ENCODE data around the gene RGSL1. TPM values are rescaled to one million over a fixed set of nuclear protein-coding genes. Genes with fewer than 3 reads are reported as not detected.

Gene RGSL1
- total and polyA plus RNA-seq, 9 of the 15 experiments (the other 6 are each of a cell fraction or from before 2014, with no cell fraction given) = 0.03 TPM; not detected in 8

GRCh38 chr1:182604175-182605164 lies 154.5 kb downstream of the RGSL1 start, which contains the start of gene RGS16 (continued):
- TF ChIP-seq BCLAF1 (IDR thresholded peaks at IDR 0.05; ENCODE audit: borderline replicate concordance in 1 of 2, control insufficient read depth in 1 of 2, low read depth in 2 of 2, low read length in 1 of 2) (no peak), MAFK (IDR thresholded peaks at IDR 0.05; ENCODE audit: low read length) (no peak), MEF2D (tag; conservative IDR thresholded peaks at IDR 0.05; ENCODE audit: low read depth) (no peak), CTCFL (IDR thresholded peaks at IDR 0.05; ENCODE audit: borderline replicate concordance, insufficient read depth, low read depth, low read length, poor library complexity, severe bottlenecking) (no peak), PHB (CRISPR knock-in tag; IDR thresholded peaks at IDR 0.05) (no peak), TGIF2 (CRISPR knock-in tag; IDR thresholded peaks at IDR 0.05) (no peak), ZNF589 (CRISPR knock-in tag; IDR thresholded peaks at IDR 0.05; ENCODE audit: low read depth) (0 out of 2 replicates have a peak, but pooled peaks have one; percentile 48), MAX (CRISPR knock-in tag; IDR thresholded peaks at IDR 0.05) (peak; percentile 97), MTF1 (CRISPR knock-in tag; IDR thresholded peaks at IDR 0.05; ENCODE audit: borderline replicate concordance) (no peak; the same call in 1 of the 2 replicates), CREB3L1 (IDR thresholded peaks at IDR 0.05; ENCODE audit: borderline replicate concordance, low read depth) (0 out of 2 replicates have a peak, but pooled peaks have one; percentile 37), CEBPB (tag; IDR thresholded peaks at IDR 0.05) (no peak), BRF1 (IDR thresholded peaks at IDR 0.05; ENCODE audit: borderline replicate concordance, extremely low read depth, insufficient read length) (no peak), RNF2 (IDR thresholded peaks at IDR 0.05) (peak; percentile 47; the same call in 1 of the 2 replicates), NCOA4 (IDR thresholded peaks at IDR 0.05; ENCODE audit: partially characterized antibody) (no peak), FIP1L1 (IDR thresholded peaks at IDR 0.05; ENCODE audit: low read depth, low read length, poor library complexity, severe bottlenecking) (no peak), HMG20B (CRISPR knock-in tag; IDR thresholded peaks at IDR 0.05) (no peak), EZH2 (IDR thresholded peaks at IDR 0.05; ENCODE audit: borderline replicate concordance, low read depth, low read length) (no peak), TEAD2 (tag; IDR thresholded peaks at IDR 0.05) (no peak), MCM3 (IDR thresholded peaks at IDR 0.05) (no peak), ARID1B (IDR thresholded peaks at IDR 0.05) (no peak)
